Activated naive CD4-positive, alpha-beta T cell treated with anti-CD3 and anti-CD28 coated beads, Interleukin-2, amount 10 ng/mL, durations not matched to agents 7 days and 5 days (primary cell): Measurements from ENCODE around the gene ZNF878.
"Not testable (repeated sequence)": the region's sequence is repeated elsewhere in the genome, so short reads cannot be mapped to it uniquely, and the experiment has no call there.

ENCODE experiments used
- CTCF ChIA-PET: fragments of 350-600 bp; sonication (Branson Sonifier 250); formaldehyde crosslinking; loops from one replicate; lab custom pipeline; 2021; ENCODE audit warnings: antibody characterized with exemption; lab: Charles Lee
- DNase-seq: peaks from one replicate; pipeline ENCODE4 v3.0.0-alpha.2; 2020
- H3K27ac Mint-ChIP-seq: one replicate; pipeline ENCODE4 v1.8.0; 2021; ENCODE audit warnings: mild to moderate bottlenecking, moderate library complexity, mixed read lengths
- H3K27me3 Mint-ChIP-seq: one replicate; pipeline ENCODE4 v1.8.0; 2021; ENCODE audit warnings: mild to moderate bottlenecking, mixed read lengths
- H3K36me3 Mint-ChIP-seq: one replicate; pipeline ENCODE4 v1.8.0; 2021; ENCODE audit warnings: mixed read lengths
- H3K4me1 Mint-ChIP-seq: one replicate; pipeline ENCODE4 v1.8.0; 2021; ENCODE audit warnings: mixed read lengths
- H3K4me3 Mint-ChIP-seq: one replicate; pipeline ENCODE4 v1.8.0; 2021; ENCODE audit warnings: mild to moderate bottlenecking, moderate library complexity, mixed read lengths
- H3K9me3 Mint-ChIP-seq: one replicate; pipeline ENCODE4 v1.8.0; 2021; ENCODE audit warnings: mixed read lengths

ZNF878 gene

GRCh38 chr19:12052497-12053169 lies at the start of gene ZNF878:
Gene ZNF878, minus strand, starts transcription at chr19:12052961. Its CDS starts 160 bp downstream, at chr19:12052801.
- Mint-ChIP-seq H3K36me3 (peaks cover 6% of the 10 kb centered on the region), H3K27me3 (peaks cover 41% of the 10 kb centered on the region), H3K9me3 (peaks cover 20% of the 10 kb centered on the region), H3K4me1 (peaks cover 13% of the 10 kb centered on the region), H3K4me3 (peak within 1 kb of the TSS; percentile 80), H3K27ac (peak within 1 kb of the TSS; percentile 82)
- CTCF ChIA-PET = interaction anchor here (1.0 kb wide), 1 partner anchor 129 kb away, joined by 3 read pairs; no protein-coding TSS in a partner anchor
- peak; percentile 68 for DNase-seq

- H3K36me3 Mint-ChIP-seq = peaks cover 12% of the 10 kb centered on the region
- no peak for DNase-seq
- no peak overlapping the region for H3K27ac Mint-ChIP-seq
- no peak overlapping the region for H3K4me3 Mint-ChIP-seq
- peaks cover 9% of the 10 kb centered on the region for H3K4me1 Mint-ChIP-seq
- H3K27me3 Mint-ChIP-seq = no peaks in the 10 kb centered on the region
- CTCF ChIA-PET = no interaction called here
- peaks cover 45% of the 10 kb centered on the region for H3K9me3 Mint-ChIP-seq
These were observed 45.3 kb upstream of the ZNF878 start for GRCh38 chr19:12098040-12098439.

GRCh38 chr19:12095111-12095790 lies 42.5 kb upstream of the ZNF878 start:
- H3K27ac Mint-ChIP-seq = no peak overlapping the region
- peaks cover 21% of the 10 kb centered on the region for H3K4me1 Mint-ChIP-seq
- peaks cover 39% of the 10 kb centered on the region for H3K9me3 Mint-ChIP-seq
- CTCF ChIA-PET = interaction anchor here (1.2 kb wide), 1 partner anchor 10 kb away, joined by 3 read pairs; no protein-coding TSS in a partner anchor
- H3K4me3 Mint-ChIP-seq = no peak overlapping the region
- H3K27me3 Mint-ChIP-seq = peaks cover 13% of the 10 kb centered on the region
- peaks cover 14% of the 10 kb centered on the region for H3K36me3 Mint-ChIP-seq
- no peak for DNase-seq

- Mint-ChIP-seq H3K27me3 (peaks cover 13% of the 10 kb centered on the region), H3K36me3 (peaks cover 12% of the 10 kb centered on the region), H3K4me3 (no peak overlapping the region), H3K4me1 (peaks cover 21% of the 10 kb centered on the region), H3K27ac (no peak overlapping the region), H3K9me3 (peaks cover 31% of the 10 kb centered on the region)
- DNase-seq = no peak
- CTCF ChIA-PET = no interaction called here
These were observed 41.0 kb upstream of the ZNF878 start for GRCh38 chr19:12093777-12094176.

GRCh38 chr19:12092956-12093355 lies 40.2 kb upstream of the ZNF878 start:
- CTCF ChIA-PET = interaction anchor here (1.4 to 3.7 kb wide), 2 partner anchors 48 to 213 kb away, joined by 3 to 33 read pairs; partner anchors contain the start of gene ZNF20

GRCh38 chr19:12092065-12092867 lies 39.5 kb upstream of the ZNF878 start:
- peak overlapping the region; percentile 79 for H3K4me3 Mint-ChIP-seq
- peaks cover 13% of the 10 kb centered on the region for H3K27me3 Mint-ChIP-seq
- CTCF ChIA-PET = interaction anchor here (1.4 to 3.7 kb wide), 3 partner anchors 44 to 212 kb away, joined by 3 to 33 read pairs (median 10); partner anchors contain the start of gene ZNF20
- peaks cover 21% of the 10 kb centered on the region for H3K4me1 Mint-ChIP-seq
- DNase-seq = peak; percentile 77
- peaks cover 8% of the 10 kb centered on the region for H3K36me3 Mint-ChIP-seq
- peak overlapping the region; percentile 75 for H3K27ac Mint-ChIP-seq
- peaks cover 27% of the 10 kb centered on the region for H3K9me3 Mint-ChIP-seq

More at GRCh38 chr19:12092956-12093355, 40.2 kb upstream of the ZNF878 start:
- H3K4me3 Mint-ChIP-seq = peak overlapping the region; percentile 79
- H3K4me1 Mint-ChIP-seq = peaks cover 21% of the 10 kb centered on the region
- H3K27me3 Mint-ChIP-seq = peaks cover 13% of the 10 kb centered on the region
- DNase-seq = no peak
- peak overlapping the region; percentile 75 for H3K27ac Mint-ChIP-seq
- peaks cover 25% of the 10 kb centered on the region for H3K9me3 Mint-ChIP-seq
- H3K36me3 Mint-ChIP-seq = peaks cover 9% of the 10 kb centered on the region

- peak overlapping the region; percentile 79 for H3K4me3 Mint-ChIP-seq
- peak overlapping the region; percentile 73 for H3K27ac Mint-ChIP-seq
- H3K4me1 Mint-ChIP-seq = peaks cover 21% of the 10 kb centered on the region
- H3K27me3 Mint-ChIP-seq = peaks cover 13% of the 10 kb centered on the region
- DNase-seq = peak; percentile 77
- peaks cover 25% of the 10 kb centered on the region for H3K9me3 Mint-ChIP-seq
- H3K36me3 Mint-ChIP-seq = peaks cover 6% of the 10 kb centered on the region
- CTCF ChIA-PET = interaction anchor here (0.5 to 3.7 kb wide), 9 partner anchors 13 to 293 kb away, joined by 3 to 33 read pairs (median 6); partner anchors contain the start of genes ZNF20 and ZNF491
These were observed 38.0 kb upstream of the ZNF878 start for GRCh38 chr19:12090807-12091206.

- DNase-seq = no peak
- Mint-ChIP-seq H3K4me3 (no peak overlapping the region), H3K27me3 (no peaks in the 10 kb centered on the region), H3K27ac (no peak overlapping the region), H3K9me3 (peaks cover 32% of the 10 kb centered on the region), H3K36me3 (peaks cover 2% of the 10 kb centered on the region), H3K4me1 (no peaks in the 10 kb centered on the region)
- CTCF ChIA-PET = interaction anchor here (0.7 kb wide), 1 partner anchor 10 kb away, joined by 3 read pairs; no protein-coding TSS in a partner anchor
These were observed 32.5 kb upstream of the ZNF878 start for GRCh38 chr19:12085074-12085818.

GRCh38 chr19:12083336-12083735 lies 30.6 kb upstream of the ZNF878 start:
- CTCF ChIA-PET, H3K27me3 Mint-ChIP-seq, H3K4me3 Mint-ChIP-seq, H3K27ac Mint-ChIP-seq, DNase-seq, H3K4me1 Mint-ChIP-seq, H3K36me3 Mint-ChIP-seq: not testable (repeated sequence)
- H3K9me3 Mint-ChIP-seq = peaks cover 38% of the 10 kb centered on the region

GRCh38 chr19:12077375-12077774 lies 24.6 kb upstream of the ZNF878 start:
- CTCF ChIA-PET = interaction anchor here (0.9 kb wide), 1 partner anchor 14 kb away, joined by 3 read pairs; no protein-coding TSS in a partner anchor

GRCh38 chr19:12076331-12076730 lies 23.6 kb upstream of the ZNF878 start:
- Mint-ChIP-seq H3K36me3 (peaks cover 36% of the 10 kb centered on the region), H3K9me3 (peaks cover 56% of the 10 kb centered on the region)
- H3K4me1 Mint-ChIP-seq, H3K27ac Mint-ChIP-seq, CTCF ChIA-PET, DNase-seq, H3K27me3 Mint-ChIP-seq, H3K4me3 Mint-ChIP-seq: not testable (repeated sequence)

More at GRCh38 chr19:12077375-12077774, 24.6 kb upstream of the ZNF878 start:
- no peak overlapping the region for H3K27ac Mint-ChIP-seq
- H3K4me1 Mint-ChIP-seq = no peaks in the 10 kb centered on the region
- no peak overlapping the region for H3K4me3 Mint-ChIP-seq
- peaks cover 58% of the 10 kb centered on the region for H3K9me3 Mint-ChIP-seq
- H3K27me3 Mint-ChIP-seq = no peaks in the 10 kb centered on the region
- peaks cover 36% of the 10 kb centered on the region for H3K36me3 Mint-ChIP-seq
- no peak for DNase-seq

GRCh38 chr19:12075538-12076139 lies 22.9 kb upstream of the ZNF878 start:
- peaks cover 36% of the 10 kb centered on the region for H3K36me3 Mint-ChIP-seq
- H3K4me3 Mint-ChIP-seq = no peak overlapping the region
- CTCF ChIA-PET = no interaction called here
- no peak overlapping the region for H3K27ac Mint-ChIP-seq
- no peak for DNase-seq
- no peaks in the 10 kb centered on the region for H3K4me1 Mint-ChIP-seq
- H3K27me3 Mint-ChIP-seq = no peaks in the 10 kb centered on the region
- H3K9me3 Mint-ChIP-seq = peaks cover 57% of the 10 kb centered on the region
